Measurements from ENCODE around the gene SRCAP.

Gene SRCAP

DNA sequence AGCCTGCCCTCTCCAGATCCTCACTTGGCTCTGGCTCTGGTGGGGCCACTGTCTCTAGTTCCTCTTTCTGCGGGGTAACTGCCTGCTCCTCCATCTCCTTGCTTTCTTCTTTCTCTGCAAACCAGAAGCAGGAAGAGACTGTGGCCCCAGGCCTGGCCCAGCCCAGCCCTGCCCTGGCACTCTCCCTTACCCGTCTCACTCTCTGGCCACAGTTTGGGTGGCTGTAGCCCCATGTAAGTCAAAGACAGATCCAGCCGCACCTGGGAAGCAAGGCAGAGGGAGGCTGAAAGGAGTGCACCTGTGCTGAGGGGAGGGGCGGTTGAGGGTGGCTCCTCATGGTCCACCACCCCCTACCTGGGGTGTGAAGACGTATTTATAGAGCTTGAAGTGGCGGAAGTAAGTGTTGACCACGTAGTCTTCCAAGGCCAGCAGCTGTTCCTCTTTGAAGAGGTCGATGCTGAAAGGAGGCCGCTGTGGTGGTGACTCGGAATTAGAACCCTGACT, 60.1 kb downstream of the SRCAP start:
- no peak for DNase-seq (ENCODE audit: low read depth)

DNA sequence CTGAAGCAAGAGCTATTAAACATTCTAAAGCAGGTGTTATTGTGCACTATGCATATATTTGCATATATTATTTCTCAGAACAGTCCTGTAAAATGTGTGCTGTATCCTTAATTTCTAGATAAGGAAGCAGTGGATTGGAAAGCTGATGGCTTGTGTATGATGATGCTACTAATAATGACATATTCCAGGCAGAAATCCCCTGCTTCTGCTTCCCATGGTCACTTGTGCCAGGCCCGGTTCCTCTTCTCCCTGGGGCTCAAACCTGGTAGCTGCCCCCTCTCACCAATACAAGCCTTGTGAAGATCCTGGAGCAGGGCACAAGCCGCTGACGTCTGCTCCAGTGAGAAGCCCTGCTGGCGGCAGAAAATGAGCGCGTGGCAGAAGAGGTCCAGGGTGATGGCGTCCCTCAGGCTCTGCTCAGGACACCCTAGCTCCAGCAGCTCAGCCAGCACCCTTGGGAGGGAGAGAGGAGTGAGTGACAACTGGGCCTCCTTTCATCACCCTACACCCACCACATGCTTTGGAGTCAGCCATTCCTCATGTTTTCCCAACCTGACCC, 61.1 kb downstream of the SRCAP start:
- DNase-seq (ENCODE audit: low read depth) = no peak

DNA sequence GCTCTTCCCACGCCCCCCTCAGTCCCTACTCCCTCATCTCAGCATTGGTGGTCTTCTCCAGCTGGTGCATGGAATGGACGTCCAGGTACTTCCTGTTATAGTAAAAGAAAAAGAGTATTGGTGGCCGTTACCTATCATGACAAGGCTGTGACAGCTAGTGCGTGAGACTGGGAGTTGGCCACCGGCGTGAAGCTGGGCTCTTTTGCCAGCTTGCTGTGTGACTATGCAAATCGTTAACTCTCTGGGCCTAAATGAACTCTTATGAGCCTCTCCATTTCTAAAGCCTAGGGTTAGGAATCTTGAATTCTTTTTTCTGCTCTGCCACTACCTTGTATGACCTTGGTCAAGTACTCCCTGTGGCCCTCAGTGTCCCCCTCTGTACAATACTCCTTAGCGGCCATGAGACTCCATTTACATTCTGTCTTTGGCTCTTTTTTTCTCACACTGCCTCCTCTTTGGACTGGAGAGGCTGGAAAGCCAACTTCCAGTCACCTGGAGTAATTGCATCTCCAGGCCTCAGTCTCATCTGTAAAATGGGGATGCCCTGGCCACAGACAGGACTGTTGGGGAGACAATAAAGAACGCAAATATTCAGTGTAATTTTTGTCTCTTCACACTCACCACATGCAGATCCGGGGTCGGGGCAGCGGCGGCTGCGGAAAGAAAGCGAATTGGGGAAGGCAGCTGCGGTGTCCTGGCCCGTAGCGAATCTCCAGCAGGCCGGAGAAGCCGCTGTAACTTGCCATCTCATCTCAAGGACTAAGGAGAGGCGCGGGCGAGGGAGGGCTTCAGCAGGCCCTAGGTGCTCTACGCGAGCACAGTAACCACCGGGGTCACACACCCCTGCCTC, 61.8 kb downstream of the SRCAP start:
- no peak for DNase-seq (ENCODE audit: low read depth)

DNA sequence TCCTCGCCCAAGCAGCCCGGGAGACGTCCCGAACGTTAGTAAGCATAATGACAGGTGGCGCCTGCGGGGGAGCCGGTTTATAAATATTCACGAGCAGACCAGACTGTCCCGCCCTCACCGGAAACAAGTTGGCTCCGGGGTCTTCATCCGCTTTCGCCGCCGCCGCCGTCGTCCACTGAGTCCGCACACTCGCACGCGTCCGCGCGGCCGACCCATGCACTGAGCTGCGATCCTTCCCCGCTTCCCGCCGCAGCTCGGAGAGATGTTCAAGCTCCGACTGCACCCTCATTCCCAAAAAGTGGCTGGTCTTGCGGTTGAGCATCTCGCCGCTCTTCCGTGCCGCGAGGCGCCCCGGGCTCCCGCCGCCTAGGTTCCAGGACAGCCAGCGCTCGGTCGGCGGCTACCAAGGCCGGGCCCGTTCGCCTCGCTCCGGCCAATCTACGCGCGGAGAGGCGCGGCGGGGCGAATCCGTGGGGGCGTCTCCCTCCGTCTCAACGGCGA, 62.5 kb downstream of the SRCAP start:
- DNase-seq (ENCODE audit: low read depth) = no peak

DNA sequence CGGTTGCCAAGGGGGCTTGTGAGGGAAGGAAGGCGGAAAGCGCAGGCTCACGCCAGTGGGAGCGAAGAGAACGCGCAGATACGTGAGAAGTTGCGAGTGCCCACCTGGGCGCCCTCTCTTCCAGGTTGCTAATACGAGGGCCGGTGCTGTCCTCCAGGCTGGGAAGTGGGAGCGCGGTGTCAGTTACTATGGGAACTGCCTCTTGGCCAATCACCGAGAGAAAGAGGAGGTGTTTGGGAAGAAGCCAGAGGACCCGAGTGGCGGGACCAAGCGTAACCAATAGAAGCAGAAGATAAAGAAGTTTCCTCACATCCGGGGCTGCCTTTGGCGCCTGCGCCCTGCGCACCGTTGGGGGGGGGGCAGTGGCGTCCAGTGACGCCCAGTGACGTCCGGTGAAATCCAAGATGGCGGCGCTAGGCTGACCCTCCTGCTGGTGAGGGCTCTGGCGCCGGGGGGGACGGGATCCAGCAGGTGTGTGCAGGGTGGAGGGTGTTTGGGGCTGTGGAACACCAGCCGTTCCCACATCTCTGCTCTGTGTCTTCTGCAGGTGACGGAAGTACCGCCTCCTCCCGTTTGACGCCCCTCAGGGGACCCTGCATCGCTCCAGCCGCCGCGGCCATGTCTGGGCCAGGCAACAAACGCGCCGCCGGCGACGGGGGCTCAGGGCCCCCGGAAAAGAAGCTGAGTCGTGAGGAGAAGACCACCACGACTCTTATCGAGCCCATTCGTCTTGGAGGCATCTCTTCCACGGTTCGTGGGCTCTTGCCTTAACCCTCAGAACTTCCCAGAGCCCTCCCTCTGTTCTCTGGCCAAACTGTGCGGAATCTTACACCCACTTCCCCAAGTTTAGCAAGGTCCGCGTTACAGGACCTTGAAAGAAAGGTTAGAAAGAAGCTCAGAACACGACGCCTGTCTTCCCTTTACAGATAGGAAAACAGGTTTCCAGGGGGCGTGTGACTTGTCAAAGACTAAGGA, 63.2 kb downstream of the SRCAP start, which contains the start of the genes CFAP119 and RNF40:
CFAP119 (minus strand) TSS at position 135 of the 975 bp plus-strand sequence. CDS start 314 bp downstream, outside the sequence.
RNF40 (plus strand) TSS at position 395 of the 975 bp plus-strand sequence; CDS start at position 619, 224 bp downstream.
- DNase-seq (ENCODE audit: low read depth) = peak; percentile 88

DNA sequence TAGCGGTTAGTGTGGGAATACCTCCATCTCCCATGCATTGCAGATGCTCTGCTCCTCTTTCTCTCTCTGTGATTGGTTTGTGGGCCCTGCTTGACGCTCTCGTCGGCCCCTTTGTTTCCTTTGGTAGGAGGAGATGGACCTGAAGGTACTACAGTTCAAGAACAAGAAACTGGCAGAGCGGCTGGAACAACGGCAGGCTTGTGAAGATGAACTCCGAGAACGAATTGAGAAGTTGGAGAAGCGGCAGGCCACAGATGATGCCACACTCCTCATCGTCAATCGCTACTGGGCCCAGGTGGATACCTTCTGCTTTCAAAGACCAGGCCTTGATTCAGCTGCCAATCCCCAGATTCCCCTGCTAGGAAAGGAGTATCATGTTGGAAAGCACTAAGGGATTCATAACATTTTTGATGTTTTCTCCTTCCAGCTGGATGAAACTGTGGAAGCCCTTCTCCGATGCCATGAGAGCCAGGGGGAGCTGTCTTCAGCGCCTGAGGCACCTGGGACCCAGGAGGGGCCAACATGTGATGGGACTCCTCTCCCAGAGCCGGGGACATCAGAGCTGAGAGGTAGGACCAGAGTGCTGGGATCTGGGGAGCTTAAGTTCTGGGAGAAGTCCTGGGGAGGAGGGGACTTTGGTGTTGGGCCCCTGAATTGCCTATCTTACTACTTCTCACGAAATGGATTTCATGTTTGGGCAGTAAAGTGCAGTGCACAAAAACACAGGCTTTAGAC, 64.2 kb downstream of the SRCAP start:
- DNase-seq (ENCODE audit: low read depth) = no peak

DNA sequence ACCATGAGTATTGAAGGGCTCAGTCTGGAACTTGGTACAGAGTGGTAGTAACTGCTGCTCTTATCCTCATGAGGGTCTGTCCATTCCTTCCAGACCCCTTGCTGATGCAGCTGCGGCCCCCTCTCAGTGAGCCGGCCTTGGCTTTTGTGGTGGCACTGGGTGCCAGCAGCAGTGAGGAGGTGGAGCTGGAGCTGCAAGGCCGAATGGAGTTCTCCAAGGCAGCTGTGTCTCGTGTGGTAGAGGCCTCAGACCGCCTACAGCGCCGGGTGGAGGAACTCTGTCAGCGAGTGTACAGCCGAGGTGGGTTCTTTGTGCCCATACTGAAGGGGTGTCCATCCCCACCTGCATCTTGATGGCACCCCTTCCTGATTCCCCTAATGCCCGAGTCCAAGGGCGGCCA, 65.1 kb downstream of the SRCAP start:
- DNase-seq (ENCODE audit: low read depth) = no peak

DNA sequence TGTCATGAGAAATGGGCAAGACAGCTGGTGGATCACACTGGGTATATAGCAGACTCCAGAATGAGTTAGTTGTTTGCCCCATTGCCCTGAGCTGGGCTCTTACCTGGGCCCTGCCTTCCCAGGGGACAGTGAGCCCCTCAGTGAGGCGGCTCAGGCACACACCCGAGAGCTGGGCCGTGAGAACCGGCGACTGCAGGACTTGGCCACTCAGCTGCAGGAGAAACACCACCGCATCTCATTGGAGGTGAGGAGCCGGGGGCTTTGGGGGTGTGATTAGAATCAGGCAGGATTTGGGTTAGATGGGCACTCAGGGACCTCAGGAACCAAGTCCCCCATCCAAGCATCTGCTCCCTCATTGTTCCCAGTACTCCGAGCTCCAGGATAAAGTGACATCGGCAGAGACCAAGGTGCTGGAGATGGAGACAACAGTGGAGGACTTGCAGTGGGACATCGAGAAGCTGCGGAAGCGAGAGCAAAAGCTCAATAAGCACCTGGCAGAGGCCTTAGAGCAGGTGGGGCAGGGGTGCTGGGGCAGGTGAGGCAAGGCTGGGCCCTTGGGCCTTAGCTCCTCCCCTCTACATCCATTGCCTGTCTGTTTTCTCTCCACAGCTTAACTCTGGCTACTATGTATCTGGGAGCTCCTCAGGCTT, 66.0 kb downstream of the SRCAP start:
- no peak for DNase-seq (ENCODE audit: low read depth)

DNA sequence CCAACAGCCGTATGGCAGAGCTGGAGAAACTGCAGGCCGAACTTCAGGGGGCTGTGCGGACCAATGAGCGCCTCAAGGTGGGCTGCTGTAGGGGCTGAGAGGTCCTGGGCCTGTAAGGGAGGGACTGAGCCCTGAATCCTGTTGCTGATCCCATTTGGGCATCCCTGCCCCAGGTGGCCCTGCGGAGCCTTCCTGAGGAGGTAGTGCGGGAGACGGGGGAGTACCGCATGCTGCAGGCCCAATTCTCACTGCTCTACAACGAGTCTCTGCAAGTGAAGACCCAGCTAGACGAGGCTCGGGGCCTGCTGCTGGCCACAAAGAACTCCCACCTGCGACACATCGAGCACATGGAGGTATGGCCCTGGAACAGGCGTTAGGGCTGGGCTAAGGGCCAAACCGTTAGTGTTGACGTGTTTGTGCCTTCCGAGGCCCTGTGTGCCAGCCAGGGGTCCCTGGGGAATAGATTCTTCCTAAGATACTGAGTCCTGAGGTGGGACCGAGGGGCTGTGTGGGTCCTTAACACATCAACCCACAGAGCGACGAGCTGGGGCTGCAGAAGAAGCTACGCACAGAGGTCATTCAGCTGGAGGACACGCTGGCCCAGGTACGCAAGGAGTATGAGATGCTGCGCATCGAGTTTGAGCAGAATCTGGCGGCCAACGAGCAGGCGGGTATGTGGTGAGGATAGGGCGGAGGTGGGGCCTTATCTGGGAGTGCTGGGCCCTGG, 67.4 kb downstream of the SRCAP start:
- DNase-seq (ENCODE audit: low read depth) = no peak

DNA sequence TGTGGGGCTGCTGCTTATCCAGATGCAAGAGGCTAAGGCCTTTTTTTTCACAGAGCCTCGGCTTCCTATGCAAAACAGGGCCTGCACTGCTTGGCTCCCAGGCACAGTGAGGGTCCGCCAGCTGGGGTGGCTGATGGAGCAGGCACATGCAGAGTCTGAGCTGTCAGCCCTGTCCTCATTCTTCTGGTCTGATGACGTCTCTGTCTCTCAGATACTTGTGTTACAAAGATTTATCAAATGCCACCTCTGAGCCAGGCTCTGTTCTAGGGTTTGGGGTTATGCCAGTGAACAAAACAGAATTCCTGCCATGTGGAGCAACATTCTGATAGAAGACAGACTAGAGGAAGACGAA, 67.9 kb downstream of the SRCAP start:
- no peak for DNase-seq (ENCODE audit: low read depth)

DNA sequence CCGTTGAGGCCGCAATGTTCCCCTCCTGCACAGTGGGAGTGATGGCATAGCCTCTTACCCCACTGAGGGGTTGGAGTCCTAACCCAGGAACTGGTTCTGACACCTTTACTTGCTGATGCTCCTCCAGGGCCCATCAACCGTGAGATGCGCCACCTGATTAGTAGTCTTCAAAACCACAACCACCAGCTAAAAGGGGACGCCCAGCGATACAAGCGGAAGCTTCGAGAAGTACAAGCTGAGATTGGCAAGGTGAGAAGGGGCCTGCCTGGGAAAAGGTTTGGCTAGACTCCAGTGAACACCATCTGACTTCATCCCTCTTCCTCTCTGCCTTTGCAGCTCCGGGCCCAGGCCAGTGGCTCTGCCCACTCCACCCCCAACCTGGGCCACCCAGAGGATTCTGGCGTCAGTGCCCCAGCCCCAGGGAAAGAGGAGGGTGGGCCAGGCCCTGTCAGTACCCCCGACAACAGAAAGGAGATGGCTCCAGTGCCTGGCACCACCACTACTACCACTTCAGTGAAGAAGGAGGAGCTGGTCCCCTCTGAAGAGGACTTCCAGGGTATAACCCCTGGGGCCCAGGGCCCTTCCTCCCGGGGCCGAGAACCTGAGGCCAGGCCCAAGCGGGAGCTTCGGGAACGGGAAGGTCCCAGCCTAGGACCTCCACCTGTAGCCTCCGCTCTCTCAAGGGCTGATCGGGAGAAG, 68.9 kb downstream of the SRCAP start:
- DNase-seq (ENCODE audit: low read depth) = no peak

DNA sequence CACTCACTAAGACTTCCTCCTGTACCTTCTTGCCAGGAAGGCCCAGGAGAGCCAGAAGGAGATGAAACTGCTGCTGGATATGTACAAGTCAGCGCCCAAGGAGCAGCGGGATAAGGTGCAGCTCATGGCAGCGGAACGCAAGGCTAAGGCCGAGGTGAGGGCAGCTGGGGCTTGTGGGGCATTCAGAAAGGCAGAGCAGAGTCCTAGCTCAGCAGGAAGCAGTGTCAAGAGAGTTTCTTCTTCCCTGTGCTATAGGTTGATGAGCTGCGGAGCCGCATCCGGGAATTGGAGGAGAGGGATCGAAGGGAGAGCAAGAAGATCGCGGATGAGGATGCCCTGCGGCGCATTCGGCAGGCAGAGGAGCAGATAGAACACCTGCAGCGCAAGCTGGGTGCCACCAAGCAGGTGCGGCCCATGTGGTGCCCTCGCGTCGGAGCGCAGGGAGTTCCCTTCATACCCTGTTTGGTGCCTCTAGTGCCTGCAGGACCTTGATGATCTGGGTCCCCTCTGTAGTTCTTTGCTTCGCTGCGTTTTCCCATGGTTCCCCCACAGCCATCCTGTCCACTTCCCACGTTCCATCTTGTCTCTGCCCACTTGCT, 69.7 kb downstream of the SRCAP start:
- DNase-seq (ENCODE audit: low read depth) = no peak

DNA sequence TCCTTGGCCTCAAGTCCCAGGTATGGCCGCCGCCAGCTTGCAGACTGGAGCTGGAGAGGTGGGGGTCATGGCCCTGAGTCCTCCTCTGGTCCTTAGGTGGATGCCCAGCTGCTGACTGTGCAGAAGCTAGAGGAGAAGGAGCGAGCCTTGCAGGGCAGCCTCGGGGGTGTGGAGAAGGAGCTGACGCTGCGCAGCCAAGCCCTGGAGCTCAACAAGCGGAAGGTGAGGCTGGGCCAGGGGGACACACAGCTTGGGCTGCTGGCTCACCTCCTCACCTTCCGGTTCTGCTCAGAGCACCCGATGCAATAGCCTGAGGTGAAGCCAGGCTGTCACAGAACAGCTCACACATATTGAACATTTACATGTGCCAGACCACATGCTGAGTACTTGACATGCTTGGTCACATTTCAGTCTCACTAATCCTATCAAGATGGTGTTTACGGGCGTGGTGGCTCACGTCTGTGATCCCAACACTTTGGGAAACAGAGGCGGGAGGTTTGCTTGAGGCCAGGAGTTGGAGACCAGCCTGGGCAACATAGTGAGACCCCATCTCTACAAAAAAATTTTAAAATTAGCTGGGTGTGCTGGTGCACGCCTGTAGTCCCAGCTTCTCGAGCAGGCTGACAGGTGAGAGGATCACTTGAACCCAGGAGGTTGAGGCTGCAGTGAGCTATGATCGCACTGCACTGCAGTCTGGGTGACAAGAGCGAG, 70.6 kb downstream of the SRCAP start:
- DNase-seq (ENCODE audit: low read depth) = no peak

DNA sequence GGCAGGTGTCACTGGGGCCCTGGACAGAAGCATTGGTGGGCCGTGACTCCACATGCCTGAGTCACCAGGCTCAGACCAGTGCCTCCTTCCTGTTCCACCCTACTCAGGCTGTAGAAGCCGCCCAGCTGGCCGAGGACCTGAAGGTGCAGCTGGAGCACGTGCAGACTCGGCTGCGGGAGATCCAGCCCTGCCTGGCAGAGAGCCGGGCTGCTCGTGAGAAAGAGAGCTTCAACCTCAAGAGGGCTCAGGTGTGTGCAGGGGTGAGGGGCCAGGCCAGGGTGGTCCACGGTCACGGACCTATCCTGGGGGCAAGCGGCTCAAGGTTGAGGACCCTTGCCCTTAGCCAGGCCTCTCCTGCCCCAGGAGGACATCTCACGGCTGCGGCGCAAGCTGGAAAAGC, 72.8 kb downstream of the SRCAP start:
- no peak for DNase-seq (ENCODE audit: low read depth)

DNA sequence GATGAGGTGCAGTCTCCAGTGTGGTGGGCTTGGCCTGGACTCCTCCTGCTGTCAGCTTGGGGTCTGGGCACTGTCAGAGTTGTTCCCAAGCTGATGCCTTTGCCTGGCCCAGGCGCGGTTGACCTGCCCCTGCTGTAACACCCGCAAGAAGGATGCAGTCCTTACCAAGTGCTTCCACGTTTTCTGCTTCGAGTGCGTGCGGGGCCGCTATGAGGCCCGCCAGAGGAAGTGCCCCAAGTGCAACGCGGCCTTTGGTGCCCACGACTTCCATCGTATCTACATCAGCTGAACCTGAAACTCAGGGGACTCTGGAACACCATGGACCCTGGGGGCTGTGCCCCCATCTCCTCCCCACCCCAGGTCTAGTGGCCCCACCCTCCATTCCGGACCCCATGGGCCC, 74.9 kb downstream of the SRCAP start:
- no peak for DNase-seq (ENCODE audit: low read depth)

DNA sequence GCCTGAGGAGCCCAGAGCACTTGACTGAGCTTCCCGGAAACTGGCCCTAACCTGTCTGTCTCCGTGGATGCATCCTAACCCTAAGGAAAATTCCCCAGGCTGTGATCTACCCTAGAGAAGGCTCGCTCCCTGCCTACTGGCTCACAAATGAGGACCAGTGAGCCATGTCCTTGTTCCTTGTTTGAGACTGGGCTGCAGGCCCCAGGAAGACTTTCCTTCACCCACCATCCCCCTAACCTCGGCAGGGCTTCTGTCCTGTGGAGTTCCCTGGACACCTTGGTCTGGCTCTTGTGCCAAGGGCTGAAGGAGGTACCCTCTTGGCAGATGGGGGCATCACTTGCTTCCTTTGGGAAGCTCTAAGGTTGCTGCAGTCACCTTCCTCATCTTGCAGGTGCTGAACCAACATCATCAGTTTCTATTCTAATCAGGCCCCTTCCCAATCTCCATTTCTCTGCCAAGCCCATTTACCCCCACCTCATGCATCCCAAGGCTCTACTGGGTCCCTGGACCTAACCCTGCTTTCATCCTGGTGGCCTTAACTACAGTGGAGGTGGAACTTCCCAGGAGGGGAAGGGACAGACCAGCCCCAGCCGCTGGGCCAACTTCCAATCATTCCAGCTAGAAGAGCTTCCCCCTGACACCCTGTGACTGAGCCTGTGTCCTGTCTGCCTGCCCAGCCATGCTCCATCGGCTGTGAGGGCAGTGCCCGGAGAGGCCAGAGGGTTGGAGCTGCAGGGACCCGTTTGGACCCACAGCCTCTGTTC, 75.6 kb downstream of the SRCAP start:
- no peak for DNase-seq (ENCODE audit: low read depth)

DNA sequence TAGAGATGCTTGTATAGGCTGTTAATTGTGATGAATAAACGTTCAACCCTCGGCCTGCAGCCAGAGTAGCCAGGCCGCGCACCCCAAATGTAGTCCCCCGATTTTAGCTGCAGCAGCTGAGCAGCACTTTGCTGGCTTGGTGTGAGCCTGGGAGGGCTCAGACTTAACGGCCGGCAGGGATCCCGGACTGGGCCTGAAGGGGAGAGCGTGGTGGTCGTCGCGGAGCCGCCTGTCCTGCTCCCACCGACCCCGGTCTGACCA, 76.1 kb downstream of the SRCAP start:
- DNase-seq (ENCODE audit: low read depth) = no peak

Measured in activated T-helper 9 cell treated with anti-CD3 and anti-CD28 coated beads, Interleukin-2, amount 50 U/mL, for 16 hours (primary cell).